Osteocyte (in vitro differentiated cells): Measurements from ENCODE around the gene ANAPC5. TPM values are rescaled to one million over a fixed set of nuclear protein-coding genes. Genes with fewer than 3 reads are reported as not detected.
"Not testable (repeated sequence)": the region's sequence is repeated elsewhere in the genome, so short reads cannot be mapped to it uniquely, and the experiment has no call there.

ENCODE experiments used
- DNase-seq: peaks from one replicate; pipeline ENCODE4 v3.0.0; 2021; ENCODE audit warnings: mixed read lengths; ENCODE audit not compliant: unreplicated experiment; ENCODE audit errors: extremely low spot score
- H3K27ac Mint-ChIP-seq: one replicate; pipeline ENCODE4 v1.8.0; 2021; ENCODE audit warnings: mild to moderate bottlenecking, mixed read lengths; ENCODE audit not compliant: unreplicated experiment
- H3K27me3 Mint-ChIP-seq: one replicate; pipeline ENCODE4 v1.8.0; 2021; ENCODE audit warnings: mixed read lengths; ENCODE audit not compliant: unreplicated experiment
- H3K36me3 Mint-ChIP-seq: one replicate; pipeline ENCODE4 v1.8.0; 2021; ENCODE audit warnings: mixed read lengths; ENCODE audit not compliant: unreplicated experiment
- H3K4me1 Mint-ChIP-seq: one replicate; pipeline ENCODE4 v1.8.0; 2021; ENCODE audit warnings: mixed read lengths; ENCODE audit not compliant: unreplicated experiment
- H3K4me3 Mint-ChIP-seq: one replicate; pipeline ENCODE4 v1.8.0; 2021; ENCODE audit warnings: mild to moderate bottlenecking, moderate library complexity, mixed read lengths; ENCODE audit not compliant: unreplicated experiment
- H3K9me3 Mint-ChIP-seq: one replicate; pipeline ENCODE4 v1.8.0; 2021; ENCODE audit warnings: mixed read lengths; ENCODE audit not compliant: unreplicated experiment
- CTCF ChIP-seq: fragments of 200-600 bp; sonication (generic); IDR thresholded peaks from 2 replicates; pipeline ENCODE4 v1.5.0; 2021; ENCODE audit warnings: antibody characterized with exemption, mild to moderate bottlenecking, moderate library complexity
- total RNA-seq: library from RNA; stranded (reverse); gene quantifications from 2 replicates; pipeline ENCODE4 v1.2.1, GENCODE V29; 2021

Gene ANAPC5
- total RNA-seq, 1 donor from 2014 or later: 130 TPM

DNA sequence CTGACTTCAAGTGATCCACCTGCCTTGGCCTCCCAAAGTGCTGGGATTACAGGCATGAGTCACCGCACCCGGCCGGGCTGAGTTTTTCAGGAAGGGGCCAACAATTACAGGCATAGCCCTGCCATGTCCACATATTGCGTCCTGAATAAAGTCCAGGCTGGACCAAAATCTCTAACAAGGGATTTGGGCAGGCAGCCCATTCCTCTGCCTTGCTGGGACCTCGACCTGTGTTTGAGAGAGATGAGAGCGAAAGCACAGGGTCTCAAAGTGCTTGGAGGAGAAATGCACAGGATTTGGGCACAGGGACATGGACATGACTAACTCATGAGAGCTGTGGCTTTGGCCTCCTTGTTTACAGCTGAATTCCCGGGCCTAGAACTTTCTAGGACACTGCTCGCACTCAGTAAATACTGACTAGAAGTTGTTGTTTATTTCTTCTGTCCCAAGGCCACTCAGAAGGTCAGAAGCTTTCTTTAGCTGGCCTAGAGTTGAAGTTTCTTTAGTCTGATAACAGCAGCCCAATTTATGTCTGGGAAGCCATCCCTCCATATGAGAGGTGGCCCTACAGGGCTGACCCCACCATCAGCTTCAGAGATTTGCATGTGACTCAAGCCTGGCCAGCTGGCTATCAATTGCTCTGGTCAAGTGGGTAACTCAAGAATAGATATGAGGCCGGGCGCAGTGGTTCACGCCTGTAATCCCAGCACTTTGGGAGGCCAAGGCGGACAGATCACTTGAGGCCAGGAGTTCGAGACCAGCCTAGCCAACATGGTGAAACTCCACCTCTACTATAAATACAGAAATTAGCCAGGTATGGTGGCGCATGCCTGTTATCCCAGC is 67.4 kb downstream of the ANAPC5 start:
- no peaks in the 10 kb centered on the region for H3K27me3 Mint-ChIP-seq
- H3K27ac Mint-ChIP-seq: no peak overlapping the region
- TF ChIP-seq CTCF: no peak
- no peak for DNase-seq
- no peaks in the 10 kb centered on the region for H3K9me3 Mint-ChIP-seq
- H3K36me3 Mint-ChIP-seq: peaks cover 2% of the 10 kb centered on the region
- H3K4me3 Mint-ChIP-seq: no peak overlapping the region
- peaks cover 4% of the 10 kb centered on the region for H3K4me1 Mint-ChIP-seq

GRCh38 chr12:121283841-121284240 is 68.4 kb downstream of the ANAPC5 start:
- DNase-seq: no peak
- Mint-ChIP-seq H3K27ac (no peak overlapping the region), H3K9me3 (no peaks in the 10 kb centered on the region), H3K4me1 (no peaks in the 10 kb centered on the region), H3K4me3 (no peak overlapping the region), H3K36me3 (peaks cover 2% of the 10 kb centered on the region), H3K27me3 (no peaks in the 10 kb centered on the region)
- TF ChIP-seq CTCF: no peak

- Mint-ChIP-seq H3K4me1 (no peaks in the 10 kb centered on the region), H3K27ac (no peak overlapping the region)
Measured at GRCh38 chr12:121283388-121283787, 68.8 kb downstream of the ANAPC5 start.

GRCh38 chr12:121282910-121283309 is 69.3 kb downstream of the ANAPC5 start:
- H3K36me3 Mint-ChIP-seq, DNase-seq, H3K4me1 Mint-ChIP-seq, H3K9me3 Mint-ChIP-seq, H3K4me3 Mint-ChIP-seq, H3K27ac Mint-ChIP-seq, H3K27me3 Mint-ChIP-seq: not testable (repeated sequence)

More at GRCh38 chr12:121283388-121283787, 68.8 kb downstream of the ANAPC5 start:
- Mint-ChIP-seq H3K27me3 (no peaks in the 10 kb centered on the region), H3K9me3 (no peaks in the 10 kb centered on the region), H3K4me3 (no peak overlapping the region), H3K36me3 (peaks cover 3% of the 10 kb centered on the region)
- no peak for TF ChIP-seq CTCF
- no peak for DNase-seq

DNA sequence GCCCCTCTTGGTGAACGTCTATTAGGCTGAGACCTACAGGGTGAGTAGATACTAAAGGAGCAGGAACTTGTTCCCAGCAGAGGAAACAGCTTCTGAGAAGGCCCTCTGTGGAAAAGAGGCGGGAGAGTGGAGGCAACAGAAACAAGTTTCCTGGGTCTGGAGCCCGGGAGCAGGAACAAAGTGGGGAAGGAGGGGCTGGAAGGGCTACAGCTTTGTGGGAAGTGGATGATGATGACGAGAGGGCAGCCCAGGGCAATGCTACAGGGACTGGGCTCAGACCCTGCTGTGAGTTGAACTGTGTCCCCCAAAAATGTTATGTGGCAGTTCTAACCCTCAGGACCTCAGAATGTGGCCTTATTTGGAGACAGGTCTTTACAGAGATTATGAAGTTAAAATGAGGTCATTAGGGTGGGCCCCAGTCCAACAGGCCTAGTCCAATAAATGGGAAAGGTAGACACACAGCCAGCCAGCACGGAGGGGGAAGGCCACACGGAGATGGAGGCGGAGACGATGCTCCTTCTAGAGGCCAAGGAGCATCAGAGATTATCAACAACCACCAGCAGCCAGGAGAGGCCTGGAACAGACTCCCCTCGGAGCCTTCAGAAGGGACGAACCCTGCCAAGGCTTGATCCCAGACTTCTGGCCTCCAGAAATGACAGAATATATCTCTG is 70.0 kb downstream of the ANAPC5 start:
- H3K27me3 Mint-ChIP-seq: no peaks in the 10 kb centered on the region
- no peak for DNase-seq
- peaks cover 3% of the 10 kb centered on the region for H3K36me3 Mint-ChIP-seq
- H3K27ac Mint-ChIP-seq: no peak overlapping the region
- H3K4me3 Mint-ChIP-seq: no peak overlapping the region
- no peak for TF ChIP-seq CTCF
- peaks cover 1% of the 10 kb centered on the region for H3K4me1 Mint-ChIP-seq
- no peaks in the 10 kb centered on the region for H3K9me3 Mint-ChIP-seq

DNA sequence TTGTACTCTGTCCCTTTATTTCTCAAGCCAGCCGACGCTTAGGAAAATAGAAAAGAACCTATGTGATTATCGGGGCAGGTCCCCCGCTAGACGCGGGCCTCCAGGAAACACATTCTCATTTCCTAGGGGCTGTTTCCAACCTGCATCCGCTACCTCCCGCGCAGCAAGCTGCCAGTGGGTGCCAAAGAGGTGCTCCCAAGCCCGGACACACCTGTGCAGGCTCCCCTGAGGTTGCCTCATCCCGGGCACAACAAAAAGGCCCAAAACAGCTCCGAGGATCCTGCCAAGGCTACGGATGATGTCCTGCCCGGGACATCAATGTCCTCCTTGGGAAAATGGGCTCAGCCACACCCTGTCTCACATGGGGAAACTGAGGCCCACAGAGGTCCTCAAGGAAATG is 71.1 kb downstream of the ANAPC5 start:
- not testable (repeated sequence) for H3K9me3 Mint-ChIP-seq, H3K27me3 Mint-ChIP-seq, H3K27ac Mint-ChIP-seq, H3K4me3 Mint-ChIP-seq, H3K36me3 Mint-ChIP-seq, H3K4me1 Mint-ChIP-seq, DNase-seq

DNA sequence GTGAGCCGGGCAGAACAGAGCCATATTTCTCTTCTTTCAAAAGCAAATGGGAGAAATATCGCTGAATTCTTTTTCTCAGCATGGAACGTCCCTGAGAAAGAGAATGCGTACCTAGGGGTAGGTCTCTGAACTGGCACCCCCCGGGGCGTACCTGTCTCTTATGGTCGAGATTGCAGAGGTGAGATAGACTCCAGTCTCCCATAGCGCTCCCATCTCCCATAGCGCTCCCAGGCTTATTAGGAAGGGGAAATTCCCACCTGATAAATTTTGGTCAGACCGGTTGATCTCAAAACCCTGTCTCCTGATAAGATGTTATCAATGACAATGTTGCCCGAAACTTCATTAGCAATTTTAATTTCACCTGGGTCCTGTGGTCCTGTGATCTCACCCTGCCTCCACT is 71.7 kb downstream of the ANAPC5 start:
- H3K36me3 Mint-ChIP-seq: not testable (repeated sequence)

More for the DNA sequence above, 71.7 kb downstream of the ANAPC5 start:
- DNase-seq, H3K27ac Mint-ChIP-seq, H3K9me3 Mint-ChIP-seq, H3K27me3 Mint-ChIP-seq, H3K4me1 Mint-ChIP-seq, H3K4me3 Mint-ChIP-seq: not testable (repeated sequence)
